Measurements from ENCODE around the gene PPM1L. TPM values are rescaled to one million over a fixed set of nuclear protein-coding genes. Genes with fewer than 3 reads are reported as not detected.

PPM1L gene
- total RNA-seq, 1 experiment from 2014 or later = 13.2 TPM

DNA sequence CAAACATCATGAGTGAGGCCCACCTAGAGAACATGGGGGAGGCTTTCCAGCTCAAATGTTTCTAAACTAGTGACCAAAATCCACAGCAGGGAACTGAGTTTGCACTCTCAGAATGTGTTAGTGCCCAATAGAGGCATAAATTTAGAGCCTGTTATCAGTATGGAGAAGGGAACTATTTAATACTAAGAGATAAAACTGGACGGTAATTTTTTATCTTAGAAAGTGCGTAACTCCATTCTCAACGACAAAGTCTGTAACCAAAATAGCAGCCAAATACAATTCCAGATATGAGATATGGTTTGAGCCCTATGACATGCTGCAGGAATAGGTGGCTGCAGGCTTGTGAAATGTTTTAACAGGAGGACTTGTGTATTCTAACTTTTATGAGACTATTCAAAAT, 345.6 kb downstream of the PPM1L start:
- no peak overlapping the region for H2AFZ ChIP-seq (ENCODE audit: low read depth, low read length, poor library complexity, severe bottlenecking)
- H3K36me3 ChIP-seq (ENCODE audit: control insufficient read depth in 1 of 2, insufficient read depth in 2 of 2, low read length in 2 of 2) = no peaks in the 10 kb centered on the region
- no peaks in the 10 kb centered on the region for H3K9me2 ChIP-seq (ENCODE audit: insufficient read depth)
- H3K4me3 ChIP-seq (replicated peaks in 1 of 2; ENCODE audit: low read depth in 1 of 2, low read length in 2 of 2) = no peak overlapping the region
- H3K4me2 ChIP-seq (ENCODE audit: low read length) = no peak overlapping the region
- H3K27me3 ChIP-seq (ENCODE audit: insufficient read depth, low read length) = no peaks in the 10 kb centered on the region
- TF ChIP-seq JUND (IDR thresholded peaks at IDR 0.05) = no peak
- ATAC-seq (no peak), DNase-seq (ENCODE audit: low read depth, low spot score) (no peak)
- intact Hi-C loops (cut with micrococcal nuclease) = no loop called here
- no peaks in the 10 kb centered on the region for H4K20me1 ChIP-seq (ENCODE audit: insufficient read depth)
- peaks cover 0 to 15% of the 10 kb centered on the region in 2 experiments; a peak in 2 of 4 replicates for H3K4me1 ChIP-seq (ENCODE audit: control insufficient read depth in 1 of 2, insufficient read depth in 2 of 2, low read length in 2 of 2)
- ChIA-PET CTCF (no interaction called here), RAD21 (ENCODE audit: low non-redundant PET in 1 of 2, low total read pairs in 2 of 2, uncharacterized antibody in 2 of 2, unreplicated experiment in 2 of 2) (no interaction called here), POLR2A (no interaction called here)
- no peaks in the 10 kb centered on the region for H3K9me3 ChIP-seq (ENCODE audit: control insufficient read depth in 1 of 2, insufficient read depth in 1 of 2, low read depth in 1 of 2, low read length in 2 of 2)
- no peak overlapping the region for H3K9ac ChIP-seq (ENCODE audit: low read length)
- no peaks in the 10 kb centered on the region for H3K79me2 ChIP-seq (ENCODE audit: insufficient read depth, low read length)
- BruUV-seq (replicated peaks) = no TSS peak
- no peak overlapping the region for H3K27ac ChIP-seq (ENCODE audit: low read depth, low read length)

DNA sequence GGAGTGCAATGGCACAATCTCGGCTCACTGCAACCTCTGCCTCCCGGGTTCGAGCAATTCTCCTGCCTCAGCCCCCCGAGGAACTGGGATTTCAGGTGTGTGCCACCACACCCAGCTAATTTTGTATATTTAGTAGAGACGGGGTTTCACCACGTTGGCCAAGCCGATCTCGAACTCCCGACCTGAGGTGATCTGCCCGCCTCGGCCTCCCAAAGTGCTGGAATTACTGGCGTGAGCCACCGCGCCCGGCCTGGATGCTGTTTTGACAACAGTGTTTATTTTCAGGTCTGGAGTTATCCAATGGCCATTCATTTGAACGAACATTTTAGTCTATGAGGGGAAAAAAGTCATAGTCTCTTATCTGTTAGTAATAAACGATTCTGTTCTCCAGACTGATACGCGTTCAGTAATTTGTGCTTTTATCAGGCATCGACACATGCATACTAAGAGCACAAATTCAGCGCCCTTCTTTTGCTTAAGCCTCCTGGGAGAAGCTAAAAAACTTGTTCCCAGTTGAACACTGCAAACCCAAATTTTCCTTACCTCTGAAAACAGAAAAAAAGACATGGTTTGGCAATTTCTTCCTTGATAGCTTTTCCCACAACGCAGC, 347.9 kb downstream of the PPM1L start:
- RAD21 ChIA-PET (ENCODE audit: low non-redundant PET in 1 of 2, low total read pairs in 2 of 2, uncharacterized antibody in 2 of 2, unreplicated experiment in 2 of 2) = no interaction called here
- H3K9me3 ChIP-seq (ENCODE audit: control insufficient read depth in 1 of 2, insufficient read depth in 1 of 2, low read depth in 1 of 2, low read length in 2 of 2) = no peaks in the 10 kb centered on the region
- no peak for ATAC-seq
- no peak for DNase-seq (ENCODE audit: low read depth, low spot score)
- intact Hi-C loops (cut with micrococcal nuclease) = no loop called here
- peak overlapping the region; percentile 68 for H3K4me2 ChIP-seq (ENCODE audit: low read length)
- H3K9ac ChIP-seq (ENCODE audit: low read length) = peak overlapping the region; percentile 61
- TF ChIP-seq POLR2A (IDR thresholded peaks at IDR 0.05; ENCODE audit: borderline replicate concordance, extremely low read depth, insufficient read depth, insufficient read length) (no peak), FOSL1 (IDR thresholded peaks at IDR 0.05; ENCODE audit: low read depth) (no peak), MAX (IDR thresholded peaks at IDR 0.05) (no peak), SIN3A (IDR thresholded peaks at IDR 0.05; ENCODE audit: low read depth) (no peak), POLR2AphosphoS5 (IDR thresholded peaks at IDR 0.05; ENCODE audit: low read depth, low read length) (no peak), ELF1 (IDR thresholded peaks at IDR 0.05; ENCODE audit: borderline replicate concordance, low read depth) (no peak), CBX3 (IDR thresholded peaks at IDR 0.05; ENCODE audit: low read depth) (no peak), EZH2phosphoT487 (IDR thresholded peaks at IDR 0.05; ENCODE audit: borderline replicate concordance) (no peak), YY1 (IDR thresholded peaks at IDR 0.05; ENCODE audit: extremely low read depth, insufficient replicate concordance, low read depth, low read length) (no peak), ZFX (IDR thresholded peaks at IDR 0.05) (no peak), CTCF (IDR thresholded peaks at IDR 0.05 in 2 of 3, conservative IDR thresholded peaks at IDR 0.05 in 1 of 3; ENCODE audit: borderline replicate concordance in 1 of 3, insufficient read depth in 1 of 3, low read depth in 2 of 3, low read length in 2 of 3) (no peak), ATF3 (IDR thresholded peaks at IDR 0.05) (no peak), CEBPB (IDR thresholded peaks at IDR 0.05; ENCODE audit: low read depth) (no peak), SRF (IDR thresholded peaks at IDR 0.05; ENCODE audit: low read depth) (no peak), EGR1 (IDR thresholded peaks at IDR 0.05; ENCODE audit: low read depth) (no peak)
- TF ChIP-seq, protein P1, sequence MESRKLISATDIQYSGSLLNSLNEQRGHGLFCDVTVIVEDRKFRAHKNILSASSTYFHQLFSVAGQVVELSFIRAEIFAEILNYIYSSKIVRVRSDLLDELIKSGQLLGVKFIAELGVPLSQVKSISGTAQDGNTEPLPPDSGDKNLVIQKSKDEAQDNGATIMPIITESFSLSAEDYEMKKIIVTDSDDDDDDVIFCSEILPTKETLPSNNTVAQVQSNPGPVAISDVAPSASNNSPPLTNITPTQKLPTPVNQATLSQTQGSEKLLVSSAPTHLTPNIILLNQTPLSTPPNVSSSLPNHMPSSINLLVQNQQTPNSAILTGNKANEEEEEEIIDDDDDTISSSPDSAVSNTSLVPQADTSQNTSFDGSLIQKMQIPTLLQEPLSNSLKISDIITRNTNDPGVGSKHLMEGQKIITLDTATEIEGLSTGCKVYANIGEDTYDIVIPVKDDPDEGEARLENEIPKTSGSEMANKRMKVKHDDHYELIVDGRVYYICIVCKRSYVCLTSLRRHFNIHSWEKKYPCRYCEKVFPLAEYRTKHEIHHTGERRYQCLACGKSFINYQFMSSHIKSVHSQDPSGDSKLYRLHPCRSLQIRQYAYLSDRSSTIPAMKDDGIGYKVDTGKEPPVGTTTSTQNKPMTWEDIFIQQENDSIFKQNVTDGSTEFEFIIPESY (IDR thresholded peaks at IDR 0.05; ENCODE audit: extremely low read depth, insufficient replicate concordance, low read length) = no peak
- H3K36me3 ChIP-seq (ENCODE audit: control insufficient read depth in 1 of 2, insufficient read depth in 2 of 2, low read length in 2 of 2) = no peaks in the 10 kb centered on the region
- no peak overlapping the region for H3K27ac ChIP-seq (ENCODE audit: low read depth, low read length)
- CTCF ChIA-PET = no interaction called here
- TSS peak; percentile 40 for BruUV-seq (replicated peaks)
- H3K4me3 ChIP-seq (replicated peaks in 1 of 2; ENCODE audit: low read depth in 1 of 2, low read length in 2 of 2) = peak overlapping the region; percentile 50 to 58
- H3K79me2 ChIP-seq (ENCODE audit: insufficient read depth, low read length) = no peaks in the 10 kb centered on the region
- H3K9me2 ChIP-seq (ENCODE audit: insufficient read depth) = no peaks in the 10 kb centered on the region
- H2AFZ ChIP-seq (ENCODE audit: low read depth, low read length, poor library complexity, severe bottlenecking) = no peak overlapping the region
- H3K27me3 ChIP-seq (ENCODE audit: insufficient read depth, low read length) = no peaks in the 10 kb centered on the region
- H3K4me1 ChIP-seq (ENCODE audit: control insufficient read depth in 1 of 2, insufficient read depth in 2 of 2, low read length in 2 of 2) = peaks cover 2 to 21% of the 10 kb centered on the region in 2 experiments; a peak in 3 of 4 replicates
- POLR2A ChIA-PET = no interaction called here
- no peaks in the 10 kb centered on the region for H4K20me1 ChIP-seq (ENCODE audit: insufficient read depth)

Data from HCT116 (cell line).